Mammary epithelial cell (primary cell): ENCODE data around the gene CNIH3.

Experiments
- CTCF ChIP-seq, 2 donors: IDR thresholded peaks in 1 of 2; conservative IDR thresholded peaks in 1 of 2; 2 replicates each; pipeline ENCODE4 v1.5.1; 2011 to 2012; ENCODE audit warnings: inconsistent platforms in 2 of 2, low read length in 2 of 2, mild to moderate bottlenecking in 2 of 2, control low read depth in 1 of 2, low read depth in 1 of 2; ENCODE audit not compliant: insufficient read depth in 1 of 2; ENCODE audit errors: extremely low read depth in 1 of 2
- EZH2 ChIP-seq: IDR thresholded peaks from 2 replicates; pipeline ENCODE4 v1.6.1; 2012; ENCODE audit warnings: low read length, inconsistent platforms, borderline replicate concordance

DNA sequence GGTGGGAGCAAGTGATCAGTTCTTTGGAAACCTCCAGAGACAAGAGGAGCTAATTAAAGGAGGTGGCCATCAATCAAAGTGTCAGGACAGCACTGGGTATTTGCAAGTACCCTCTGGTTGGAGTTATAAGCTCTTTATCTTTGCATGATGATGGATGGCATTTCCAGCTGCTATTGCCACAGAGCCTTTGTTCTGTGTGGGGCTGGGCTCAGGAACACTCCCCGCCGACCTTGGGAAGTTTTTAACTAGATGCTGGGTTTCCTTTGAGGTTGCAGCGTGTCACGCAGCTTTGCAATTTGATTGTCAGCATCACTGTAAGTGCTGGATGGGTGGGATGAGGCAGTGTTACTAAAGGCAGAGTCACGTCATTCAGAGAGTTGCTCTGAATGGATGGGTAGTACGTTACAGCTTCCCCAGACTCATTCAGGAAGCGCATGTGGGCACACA is 68.9 kb downstream of the CNIH3 start:
- TF ChIP-seq CTCF (conservative IDR thresholded peaks at IDR 0.05 in 1 of 2, IDR thresholded peaks at IDR 0.05 in 1 of 2; ENCODE audit: extremely low read depth in 1 of 2, insufficient read depth in 1 of 2, low read depth in 1 of 2, low read length in 2 of 2) (no peak), EZH2 (no peak)
